WTC11 (cell line): ENCODE data around the gene AHNAK2. TPM values are rescaled to one million over a fixed set of nuclear protein-coding genes. Genes with fewer than 3 reads are reported as not detected.

ENCODE experiments used
- ATAC-seq: fragments of 200-7000 bp; cut with Tn5 transposase; 2 replicates; pipeline ENCODE4 v1.10.0; 2021; ENCODE audit warnings: mild to moderate bottlenecking, moderate library complexity
- CTCF ChIA-PET: fragments of 300-600 bp; sonication (Branson Sonifier 250); formaldehyde crosslinking; loops from one replicate; lab custom pipeline; 2021; ENCODE audit warnings: antibody characterized with exemption; lab: Charles Lee
- POLR2A ChIA-PET: fragments of 350-600 bp; sonication (Branson Sonifier 250); formaldehyde crosslinking; loops from one replicate; lab custom pipeline; 2021; ENCODE audit warnings: antibody characterized with exemption; lab: Charles Lee
- DNase-seq: peaks from one replicate; pipeline ENCODE4 v3.0.0; 2021; ENCODE audit warnings: low spot score
- H3K27ac Mint-ChIP-seq: 2 replicates; pipeline ENCODE4 v1.8.0; 2021; ENCODE audit warnings: mixed read lengths
- H3K27me3 Mint-ChIP-seq: 2 replicates; pipeline ENCODE4 v1.8.0; 2021; ENCODE audit warnings: low read depth, mild to moderate bottlenecking, moderate library complexity, mixed read lengths
- H3K36me3 Mint-ChIP-seq: 2 replicates; pipeline ENCODE4 v1.8.0; 2021; ENCODE audit warnings: mixed read lengths
- H3K4me1 Mint-ChIP-seq: 2 replicates; pipeline ENCODE4 v1.8.0; 2022; ENCODE audit warnings: mixed read lengths
- H3K4me3 Mint-ChIP-seq: 2 replicates; pipeline ENCODE4 v1.8.0; 2021; ENCODE audit warnings: mild to moderate bottlenecking, moderate library complexity, mixed read lengths
- H3K9me3 Mint-ChIP-seq: 2 replicates; pipeline ENCODE4 v1.8.0; 2021; ENCODE audit warnings: mixed read lengths
- ATF2 ChIP-seq: sonication (generic); formaldehyde crosslinking; IDR thresholded peaks from 2 replicates; pipeline ENCODE4 v1.8.1; 2022; ENCODE audit warnings: low read depth, missing genetic modification reagents, borderline replicate concordance
- CDX4 ChIP-seq: fragments of 250-450 bp; sonication (Bioruptor Pico); IDR thresholded peaks from 2 replicates; pipeline ENCODE4 v1.9.0; 2021; ENCODE audit warnings: moderate library complexity, mild to moderate bottlenecking, inconsistent platforms, borderline replicate concordance
- CREB1 ChIP-seq: sonication (generic); formaldehyde crosslinking; IDR thresholded peaks from 2 replicates; pipeline ENCODE4 v1.8.0; 2023; ENCODE audit warnings: mild to moderate bottlenecking, missing genetic modification reagents
- CTCF ChIP-seq: fragments of 200-600 bp; IDR thresholded peaks from 2 replicates; pipeline ENCODE4 v1.8.0; 2022; ENCODE audit warnings: antibody characterized with exemption
- ESRRA ChIP-seq: sonication (generic); formaldehyde crosslinking; IDR thresholded peaks from 2 replicates; pipeline ENCODE4 v1.8.1; 2022; ENCODE audit warnings: mild to moderate bottlenecking, missing genetic modification reagents, borderline replicate concordance
- FOXP1 ChIP-seq: sonication (generic); formaldehyde crosslinking; IDR thresholded peaks from 2 replicates; pipeline ENCODE4 v1.8.0; 2022; ENCODE audit warnings: missing genetic modification reagents, mild to moderate bottlenecking, moderate library complexity, borderline replicate concordance
- FOXP4 ChIP-seq: sonication (generic); formaldehyde crosslinking; IDR thresholded peaks from 2 replicates; pipeline ENCODE4 v1.8.0; 2022; ENCODE audit warnings: mild to moderate bottlenecking, missing genetic modification reagents
- GTF2I ChIP-seq: fragments of 250-450 bp; sonication (Bioruptor Pico); conservative IDR thresholded peaks from 2 replicates; pipeline ENCODE4 v1.4.0; 2021; ENCODE audit warnings: mild to moderate bottlenecking
- JAZF1 ChIP-seq: fragments of 250-450 bp; sonication (Bioruptor Pico); IDR thresholded peaks from 2 replicates; pipeline ENCODE4 v1.9.0; 2021; ENCODE audit warnings: moderate library complexity, mild to moderate bottlenecking, inconsistent platforms
- KAT7 ChIP-seq: sonication (generic); formaldehyde crosslinking; IDR thresholded peaks from 2 replicates; pipeline ENCODE4 v1.8.1; 2023; ENCODE audit warnings: missing genetic modification reagents, mild to moderate bottlenecking, borderline replicate concordance
- MAX ChIP-seq: sonication (generic); formaldehyde crosslinking; IDR thresholded peaks from 2 replicates; pipeline ENCODE4 v1.8.0; 2022; ENCODE audit warnings: mild to moderate bottlenecking, missing genetic modification reagents
- MXD4 ChIP-seq: fragments of 250-450 bp; sonication (Bioruptor Pico); IDR thresholded peaks from 2 replicates; pipeline ENCODE4 v1.8.0; 2021; ENCODE audit warnings: mild to moderate bottlenecking, moderate library complexity, borderline replicate concordance
- MYBL2 ChIP-seq: sonication (generic); formaldehyde crosslinking; IDR thresholded peaks from 2 replicates; pipeline ENCODE4 v1.8.1; 2023; ENCODE audit warnings: mild to moderate bottlenecking, moderate library complexity, missing genetic modification reagents
- ZNF281 ChIP-seq: sonication (generic); formaldehyde crosslinking; IDR thresholded peaks from 2 replicates; pipeline ENCODE4 v1.8.0; 2023; ENCODE audit warnings: mild to moderate bottlenecking, missing genetic modification reagents
- total RNA-seq: library from RNA; stranded (reverse); gene quantifications from 3 replicates; pipeline ENCODE4 v1.2.3, GENCODE V29; 2021

Gene AHNAK2
- total RNA-seq, 1 experiment from 2014 or later, result 3.5 TPM

GRCh38 chr14:104994978-104995377, 16.8 kb upstream of the AHNAK2 start:
- TF ChIP-seq JAZF1 (CRISPR knock-in tag) (no peak), CDX4 (CRISPR knock-in tag) (no peak), FOXP4 (CRISPR knock-in tag) (no peak), MAX (CRISPR knock-in tag) (no peak), KAT7 (CRISPR knock-in tag) (no peak), FOXP1 (no peak), GTF2I (CRISPR knock-in tag) (no peak), ZNF281 (no peak), MXD4 (CRISPR knock-in tag) (no peak), MYBL2 (CRISPR knock-in tag) (no peak)
- TF ChIP-seq, all 79 proteins: peak for 0
- Mint-ChIP-seq H3K4me3 (no peak overlapping the region), H3K36me3 (no peaks in the 10 kb centered on the region), H3K27me3 (no peaks in the 10 kb centered on the region), H3K9me3 (peaks cover 8% of the 10 kb centered on the region; the same call in 1 of the 2 replicates), H3K27ac (no peak overlapping the region), H3K4me1 (no peaks in the 10 kb centered on the region)
- no peak for ATAC-seq
- CTCF ChIA-PET, result interaction anchor here (1.1 kb wide), 1 partner anchor 95 kb away, joined by 4 read pairs; no protein-coding TSS in a partner anchor
- DNase-seq, result no peak
- POLR2A ChIA-PET, result no interaction called here

GRCh38 chr14:104993808-104994591, 15.8 kb upstream of the AHNAK2 start:
- Mint-ChIP-seq H3K4me3 (no peak overlapping the region), H3K4me1 (no peaks in the 10 kb centered on the region), H3K27ac (peak overlapping the region; percentile 57; the same call in 1 of the 2 replicates), H3K27me3 (no peaks in the 10 kb centered on the region), H3K9me3 (no peaks in the 10 kb centered on the region), H3K36me3 (no peaks in the 10 kb centered on the region)
- no peak for ATAC-seq
- TF ChIP-seq ESRRA (no peak), CTCF (no peak), CREB1 (CRISPR knock-in tag) (no peak), ATF2 (CRISPR knock-in tag) (no peak)
- POLR2A ChIA-PET, result no interaction called here
- no peak for DNase-seq
- CTCF ChIA-PET, result interaction anchor here (0.6 to 1.1 kb wide), 4 partner anchors 9 to 377 kb away, joined by 3 to 4 read pairs (median 4); partner anchors contain the start of gene CLBA1
